OCI-LY3 (cell line): Measurements from ENCODE around the gene FGGY.

Experiments used
- H2AFZ ChIP-seq: fragments of 200-600, 300-600 bp; shearing (Covaris generic); 2 replicates; pipeline ENCODE4 v1.6.0; 2014; ENCODE audit warnings: antibody characterized with exemption, low read depth, low read length
- H3K27ac ChIP-seq: fragments of 200-600, 300-600 bp; sonication (generic); 2 replicates; pipeline ENCODE4 v1.5.1; 2014; ENCODE audit warnings: mild to moderate bottlenecking, low read length, moderate library complexity, mixed read lengths
- H3K27me3 ChIP-seq: fragments of 200-600, 300-600 bp; sonication (generic); 2 replicates; pipeline ENCODE4 v1.6.1; 2014; ENCODE audit warnings: low read depth, low read length, mixed read lengths
- H3K36me3 ChIP-seq: fragments of 200-600, 300-600 bp; sonication (generic); replicated peaks from 2 replicates; pipeline ENCODE3; 2014; ENCODE audit warnings: low read depth, low read length, mixed read lengths
- H3K4me1 ChIP-seq: fragments of 300-600, 200-600 bp; sonication (generic); 2 replicates; pipeline ENCODE4 v1.6.1; 2014; ENCODE audit warnings: low read length, mixed read lengths
- H3K4me2 ChIP-seq: fragments of 200-600, 300-600 bp; sonication (generic); 2 replicates; pipeline ENCODE4 v1.6.1; 2014; ENCODE audit warnings: low read length, mixed read lengths
- H3K4me3 ChIP-seq: fragments of 300-600, 200-600 bp; sonication (generic); 2 replicates; pipeline ENCODE4 v1.5.1; 2014; ENCODE audit warnings: antibody characterized with exemption, mild to moderate bottlenecking, low read length, moderate library complexity
- H3K79me2 ChIP-seq: fragments of 300-600, 200-600 bp; shearing (Covaris generic); 2 replicates; pipeline ENCODE4 v1.6.1; 2014; ENCODE audit warnings: mild to moderate bottlenecking, low read length, mixed read lengths
- H3K9ac ChIP-seq: fragments of 300-600, 200-600 bp; shearing (Covaris generic); 2 replicates; pipeline ENCODE4 v1.6.0; 2014; ENCODE audit warnings: mild to moderate bottlenecking, low read length, moderate library complexity
- H3K9me3 ChIP-seq: fragments of 200-600, 300-600 bp; shearing (Covaris generic); 2 replicates; pipeline ENCODE4 v1.6.1; 2014; ENCODE audit warnings: low read length, mixed read lengths; ENCODE audit not compliant: insufficient read depth
- H4K20me1 ChIP-seq: fragments of 200-600, 300-600 bp; sonication (generic); 2 replicates; pipeline ENCODE4 v1.6.1; 2016; ENCODE audit warnings: low read length, mixed read lengths; ENCODE audit not compliant: insufficient read depth
- CTCF ChIP-seq: fragments of 200-600, 300-600 bp; sonication (generic); IDR thresholded peaks from 2 replicates; pipeline ENCODE4 v1.5.1; 2014; ENCODE audit warnings: antibody characterized with exemption, low read length, low read depth
- EZH2phosphoT487 ChIP-seq: fragments of 200-600 bp; shearing (Covaris generic); IDR thresholded peaks from 2 replicates; pipeline ENCODE4 v1.6.1; 2018; ENCODE audit warnings: antibody characterized with exemption, mixed run types, low read depth

Gene FGGY

GRCh38 chr1:59375321-59376220, 78.7 kb downstream of the FGGY start:
- TF ChIP-seq CTCF: no peak
- Histone ChIP-seq H3K4me2 (no peak overlapping the region), H3K4me1 (no peaks in the 10 kb centered on the region), H2AFZ (no peak overlapping the region), H3K27me3 (no peaks in the 10 kb centered on the region), H3K27ac (no peak overlapping the region), H3K4me3 (no peak overlapping the region), H3K9me3 (no peaks in the 10 kb centered on the region), H4K20me1 (no peaks in the 10 kb centered on the region), H3K79me2 (no peaks in the 10 kb centered on the region), H3K36me3 (no peaks in the 10 kb centered on the region), H3K9ac (no peak overlapping the region)

DNA sequence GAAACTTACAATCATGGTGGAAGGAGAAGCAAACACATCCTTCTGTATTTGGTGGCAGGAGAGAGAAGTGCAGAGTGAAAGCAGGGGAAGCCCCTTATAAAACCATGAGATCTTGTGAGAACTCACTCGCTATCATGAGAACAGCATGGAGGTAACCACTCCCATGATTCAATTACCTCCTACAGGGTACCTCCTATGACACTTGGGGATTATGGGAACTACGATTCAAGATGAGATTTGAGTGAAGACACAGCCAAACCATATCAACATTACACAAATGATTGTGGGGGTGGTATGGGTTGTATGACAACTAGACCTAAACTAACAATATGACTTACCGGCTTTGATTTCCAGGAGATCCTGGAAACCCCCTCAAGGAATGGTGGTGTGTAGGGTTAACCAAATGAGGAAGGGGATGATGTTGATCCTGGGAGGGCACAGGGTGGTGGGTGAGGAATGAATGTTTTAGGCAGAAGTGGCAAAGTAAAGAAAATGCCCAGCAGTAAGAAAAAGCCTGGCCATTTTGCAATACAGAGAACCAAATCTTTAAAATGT, 80.5 kb downstream of the FGGY start:
- H3K36me3 ChIP-seq: no peaks in the 10 kb centered on the region
- H3K27ac ChIP-seq: no peak overlapping the region
- H4K20me1 ChIP-seq: no peaks in the 10 kb centered on the region
- no peaks in the 10 kb centered on the region for H3K27me3 ChIP-seq
- H3K4me3 ChIP-seq: no peak overlapping the region
- H3K9ac ChIP-seq: no peak overlapping the region
- no peaks in the 10 kb centered on the region for H3K9me3 ChIP-seq
- H2AFZ ChIP-seq: no peak overlapping the region
- no peak overlapping the region for H3K4me2 ChIP-seq
- H3K4me1 ChIP-seq: no peaks in the 10 kb centered on the region
- no peaks in the 10 kb centered on the region for H3K79me2 ChIP-seq
- TF ChIP-seq EZH2phosphoT487: no peak
- TF ChIP-seq CTCF: no peak

- Histone ChIP-seq H4K20me1 (no peaks in the 10 kb centered on the region), H3K4me3 (no peak overlapping the region), H3K9ac (no peak overlapping the region), H3K27me3 (no peaks in the 10 kb centered on the region), H3K79me2 (no peaks in the 10 kb centered on the region), H3K4me1 (no peaks in the 10 kb centered on the region), H3K27ac (no peak overlapping the region), H3K36me3 (no peaks in the 10 kb centered on the region), H3K4me2 (no peak overlapping the region), H3K9me3 (no peaks in the 10 kb centered on the region), H2AFZ (no peak overlapping the region)
- TF ChIP-seq EZH2phosphoT487 (no peak), CTCF (no peak)
Measured at GRCh38 chr1:59378621-59379370, 81.9 kb downstream of the FGGY start.

DNA sequence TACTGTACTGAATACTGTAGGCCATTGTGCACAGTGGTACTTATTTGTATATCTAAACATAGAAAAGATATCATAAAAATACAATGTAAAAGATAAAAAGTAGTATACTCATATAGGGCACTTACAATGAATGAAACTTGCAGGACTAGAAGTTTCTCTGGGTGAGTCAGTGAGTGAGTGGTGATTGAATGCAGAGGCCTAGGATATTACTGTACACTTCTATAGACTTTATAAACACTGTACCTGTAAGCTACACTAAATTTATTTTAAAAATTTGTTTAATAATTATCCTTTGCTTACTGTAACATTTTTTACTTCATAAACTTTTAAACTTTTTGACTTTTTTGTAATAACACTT, 82.5 kb downstream of the FGGY start:
- H2AFZ ChIP-seq: no peak overlapping the region
- H3K4me1 ChIP-seq: peaks cover 2% of the 10 kb centered on the region
- H4K20me1 ChIP-seq: no peaks in the 10 kb centered on the region
- no peak overlapping the region for H3K27ac ChIP-seq
- H3K4me3 ChIP-seq: no peak overlapping the region
- H3K9me3 ChIP-seq: no peaks in the 10 kb centered on the region
- no peaks in the 10 kb centered on the region for H3K79me2 ChIP-seq
- no peak overlapping the region for H3K9ac ChIP-seq
- no peaks in the 10 kb centered on the region for H3K36me3 ChIP-seq
- no peak for TF ChIP-seq EZH2phosphoT487
- no peak for TF ChIP-seq CTCF
- no peak overlapping the region for H3K4me2 ChIP-seq
- no peaks in the 10 kb centered on the region for H3K27me3 ChIP-seq
